Cardiac atrium fibroblast (primary cell): ENCODE results near the gene LAMA1. TPM values are rescaled to one million over a fixed set of nuclear protein-coding genes. Genes with fewer than 3 reads are reported as not detected.

ENCODE experiments used
- total RNA-seq: library from RNA; depleted of rRNA; stranded (reverse); fragments of >200 nt; gene quantifications from 2 replicates; pipeline ENCODE4 v1.2.3, GENCODE V29; 2015

Gene LAMA1
- total RNA-seq: 18.1 and 26.7 TPM in 2 replicates

GRCh38 chr18:7117390-7118355, at the start of gene LAMA1:
TSS of gene LAMA1 (minus strand) at chr18:7117797. CDS start at chr18:7117720, 77 bp downstream.

Other genes starting within 250 kb of the LAMA1 start
- not detected in 2 replicates for gene LRRC30, start 113.3 kb upstream of the LAMA1 start, total RNA-seq